ENCODE data around the gene FOLR3. TPM values are rescaled to one million over a fixed set of nuclear protein-coding genes. Genes with fewer than 3 reads are reported as not detected.

FOLR3 gene
- total RNA-seq, 1 experiment from 2014 or later, result not detected

- TF ChIP-seq ESRRA (CRISPR knock-in tag; IDR thresholded peaks at IDR 0.05; ENCODE audit: borderline replicate concordance) (no peak), FOXJ3 (CRISPR knock-in tag; IDR thresholded peaks at IDR 0.05; ENCODE audit: borderline replicate concordance) (no peak), ERG (CRISPR knock-in tag; IDR thresholded peaks at IDR 0.05) (no peak), ZNF281 (CRISPR knock-in tag; IDR thresholded peaks at IDR 0.05) (0 out of 2 replicates have a peak, but pooled peaks have one; percentile 21), ZSCAN18 (CRISPR knock-in tag; IDR thresholded peaks at IDR 0.05) (no peak), USF2 (CRISPR knock-in tag; IDR thresholded peaks at IDR 0.05) (peak; percentile 81), ZNF219 (CRISPR knock-in tag; IDR thresholded peaks at IDR 0.05; ENCODE audit: borderline replicate concordance) (no peak), TCF7 (CRISPR knock-in tag; IDR thresholded peaks at IDR 0.05; ENCODE audit: low read depth) (no peak), NFYB (CRISPR knock-in tag; conservative IDR thresholded peaks at IDR 0.05; ENCODE audit: low read depth) (peak; percentile 68), SMAD4 (CRISPR knock-in tag; IDR thresholded peaks at IDR 0.05) (no peak), GRHL2 (CRISPR knock-in tag; IDR thresholded peaks at IDR 0.05; ENCODE audit: insufficient replicate concordance, severe bottlenecking) (no peak), MXD4 (CRISPR knock-in tag; IDR thresholded peaks at IDR 0.05; ENCODE audit: borderline replicate concordance) (no peak), CTCF (IDR thresholded peaks at IDR 0.05) (no peak), USF1 (CRISPR knock-in tag; IDR thresholded peaks at IDR 0.05) (peak; percentile 65; the same call in 1 of the 2 replicates), ELF4 (CRISPR knock-in tag; IDR thresholded peaks at IDR 0.05; ENCODE audit: low read depth) (no peak), ZNF317 (CRISPR knock-in tag; IDR thresholded peaks at IDR 0.05; ENCODE audit: borderline replicate concordance, low read depth) (no peak), CREM (CRISPR knock-in tag; IDR thresholded peaks at IDR 0.05) (peak; percentile 91), IRF2 (CRISPR knock-in tag; IDR thresholded peaks at IDR 0.05; ENCODE audit: borderline replicate concordance, low read depth) (no peak), ZNF423 (CRISPR knock-in tag; IDR thresholded peaks at IDR 0.05) (no peak), SP1 (CRISPR knock-in tag; conservative IDR thresholded peaks at IDR 0.05) (peak; percentile 65), ZNF671 (CRISPR knock-in tag; IDR thresholded peaks at IDR 0.05) (no peak), NR3C1 (CRISPR knock-in tag; conservative IDR thresholded peaks at IDR 0.05; ENCODE audit: low read depth) (no peak)
- TF ChIP-seq, protein P1, sequence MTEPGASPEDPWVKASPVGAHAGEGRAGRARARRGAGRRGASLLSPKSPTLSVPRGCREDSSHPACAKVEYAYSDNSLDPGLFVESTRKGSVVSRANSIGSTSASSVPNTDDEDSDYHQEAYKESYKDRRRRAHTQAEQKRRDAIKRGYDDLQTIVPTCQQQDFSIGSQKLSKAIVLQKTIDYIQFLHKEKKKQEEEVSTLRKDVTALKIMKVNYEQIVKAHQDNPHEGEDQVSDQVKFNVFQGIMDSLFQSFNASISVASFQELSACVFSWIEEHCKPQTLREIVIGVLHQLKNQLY (CRISPR knock-in tag; IDR thresholded peaks at IDR 0.05), result no peak
- TF ChIP-seq, protein P2, sequence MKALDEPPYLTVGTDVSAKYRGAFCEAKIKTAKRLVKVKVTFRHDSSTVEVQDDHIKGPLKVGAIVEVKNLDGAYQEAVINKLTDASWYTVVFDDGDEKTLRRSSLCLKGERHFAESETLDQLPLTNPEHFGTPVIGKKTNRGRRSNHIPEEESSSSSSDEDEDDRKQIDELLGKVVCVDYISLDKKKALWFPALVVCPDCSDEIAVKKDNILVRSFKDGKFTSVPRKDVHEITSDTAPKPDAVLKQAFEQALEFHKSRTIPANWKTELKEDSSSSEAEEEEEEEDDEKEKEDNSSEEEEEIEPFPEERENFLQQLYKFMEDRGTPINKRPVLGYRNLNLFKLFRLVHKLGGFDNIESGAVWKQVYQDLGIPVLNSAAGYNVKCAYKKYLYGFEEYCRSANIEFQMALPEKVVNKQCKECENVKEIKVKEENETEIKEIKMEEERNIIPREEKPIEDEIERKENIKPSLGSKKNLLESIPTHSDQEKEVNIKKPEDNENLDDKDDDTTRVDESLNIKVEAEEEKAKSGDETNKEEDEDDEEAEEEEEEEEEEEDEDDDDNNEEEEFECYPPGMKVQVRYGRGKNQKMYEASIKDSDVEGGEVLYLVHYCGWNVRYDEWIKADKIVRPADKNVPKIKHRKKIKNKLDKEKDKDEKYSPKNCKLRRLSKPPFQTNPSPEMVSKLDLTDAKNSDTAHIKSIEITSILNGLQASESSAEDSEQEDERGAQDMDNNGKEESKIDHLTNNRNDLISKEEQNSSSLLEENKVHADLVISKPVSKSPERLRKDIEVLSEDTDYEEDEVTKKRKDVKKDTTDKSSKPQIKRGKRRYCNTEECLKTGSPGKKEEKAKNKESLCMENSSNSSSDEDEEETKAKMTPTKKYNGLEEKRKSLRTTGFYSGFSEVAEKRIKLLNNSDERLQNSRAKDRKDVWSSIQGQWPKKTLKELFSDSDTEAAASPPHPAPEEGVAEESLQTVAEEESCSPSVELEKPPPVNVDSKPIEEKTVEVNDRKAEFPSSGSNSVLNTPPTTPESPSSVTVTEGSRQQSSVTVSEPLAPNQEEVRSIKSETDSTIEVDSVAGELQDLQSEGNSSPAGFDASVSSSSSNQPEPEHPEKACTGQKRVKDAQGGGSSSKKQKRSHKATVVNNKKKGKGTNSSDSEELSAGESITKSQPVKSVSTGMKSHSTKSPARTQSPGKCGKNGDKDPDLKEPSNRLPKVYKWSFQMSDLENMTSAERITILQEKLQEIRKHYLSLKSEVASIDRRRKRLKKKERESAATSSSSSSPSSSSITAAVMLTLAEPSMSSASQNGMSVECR (CRISPR knock-in tag; IDR thresholded peaks at IDR 0.05; ENCODE audit: borderline replicate concordance), result peak; percentile 38; the same call in 1 of the 2 replicates
These were observed 23.2 kb upstream of the FOLR3 start, which contains the start of gene ANAPC15 (continued) for GRCh38 chr11:72112143-72112977.

All from WTC11 (cell line).